Glutamatergic neuron (in vitro differentiated cells): ENCODE measurements around the gene LCNL1. TPM values are rescaled to one million over a fixed set of nuclear protein-coding genes. Genes with fewer than 3 reads are reported as not detected.

Experiments used
- DNase-seq: peaks from one replicate; pipeline ENCODE4 v3.0.0; 2022
- H3K27ac Mint-ChIP-seq: one replicate; pipeline ENCODE4 v1.8.0; 2020; ENCODE audit warnings: mild to moderate bottlenecking, mixed read lengths, inconsistent platforms; ENCODE audit not compliant: unreplicated experiment
- H3K27me3 Mint-ChIP-seq: one replicate; pipeline ENCODE4 v1.8.0; 2020; ENCODE audit warnings: mild to moderate bottlenecking, moderate library complexity, mixed read lengths, inconsistent platforms; ENCODE audit not compliant: unreplicated experiment
- H3K36me3 Mint-ChIP-seq: one replicate; pipeline ENCODE4 v1.8.0; 2020; ENCODE audit warnings: mild to moderate bottlenecking, mixed read lengths, inconsistent platforms; ENCODE audit not compliant: unreplicated experiment
- H3K4me1 Mint-ChIP-seq: one replicate; pipeline ENCODE4 v1.8.0; 2020; ENCODE audit warnings: mild to moderate bottlenecking, low read depth, mixed read lengths, inconsistent platforms; ENCODE audit not compliant: unreplicated experiment
- H3K4me3 Mint-ChIP-seq: one replicate; pipeline ENCODE4 v1.8.0; 2020; ENCODE audit warnings: mild to moderate bottlenecking, mixed read lengths, inconsistent platforms; ENCODE audit not compliant: unreplicated experiment
- H3K9me3 Mint-ChIP-seq: one replicate; pipeline ENCODE4 v1.8.0; 2020; ENCODE audit warnings: mild to moderate bottlenecking, moderate library complexity, mixed read lengths, inconsistent platforms; ENCODE audit not compliant: unreplicated experiment
- total RNA-seq: library from RNA; stranded (reverse); fragmentation: NEBNext Ultra II Directional; extraction: Animal tissue kit (Norgen Biotek cat#: 25700); gene quantifications from one replicate; pipeline ENCODE4 v1.2.1, GENCODE V29; 2021; ENCODE audit not compliant: unreplicated experiment
- TF ChIP-seq, protein P1 (sequence below): fragments of 200-600 bp; sonication (generic); IDR thresholded peaks from one replicate; pipeline ENCODE4 v1.5.0; 2021; ENCODE audit not compliant: partially characterized antibody, unreplicated experiment

The LCNL1 gene
- total RNA-seq, 1 donor from 2014 or later: not detected

GRCh38 chr9:136983167-136983566, 374 bp downstream of the LCNL1 start:
- Mint-ChIP-seq H3K27me3 (peaks cover 14% of the 10 kb centered on the region), H3K27ac (no peak overlapping the region), H3K4me1 (peaks cover 4% of the 10 kb centered on the region), H3K9me3 (peaks cover 10% of the 10 kb centered on the region), H3K4me3 (no peak overlapping the region), H3K36me3 (no peaks in the 10 kb centered on the region)
- TF ChIP-seq, protein P1, sequence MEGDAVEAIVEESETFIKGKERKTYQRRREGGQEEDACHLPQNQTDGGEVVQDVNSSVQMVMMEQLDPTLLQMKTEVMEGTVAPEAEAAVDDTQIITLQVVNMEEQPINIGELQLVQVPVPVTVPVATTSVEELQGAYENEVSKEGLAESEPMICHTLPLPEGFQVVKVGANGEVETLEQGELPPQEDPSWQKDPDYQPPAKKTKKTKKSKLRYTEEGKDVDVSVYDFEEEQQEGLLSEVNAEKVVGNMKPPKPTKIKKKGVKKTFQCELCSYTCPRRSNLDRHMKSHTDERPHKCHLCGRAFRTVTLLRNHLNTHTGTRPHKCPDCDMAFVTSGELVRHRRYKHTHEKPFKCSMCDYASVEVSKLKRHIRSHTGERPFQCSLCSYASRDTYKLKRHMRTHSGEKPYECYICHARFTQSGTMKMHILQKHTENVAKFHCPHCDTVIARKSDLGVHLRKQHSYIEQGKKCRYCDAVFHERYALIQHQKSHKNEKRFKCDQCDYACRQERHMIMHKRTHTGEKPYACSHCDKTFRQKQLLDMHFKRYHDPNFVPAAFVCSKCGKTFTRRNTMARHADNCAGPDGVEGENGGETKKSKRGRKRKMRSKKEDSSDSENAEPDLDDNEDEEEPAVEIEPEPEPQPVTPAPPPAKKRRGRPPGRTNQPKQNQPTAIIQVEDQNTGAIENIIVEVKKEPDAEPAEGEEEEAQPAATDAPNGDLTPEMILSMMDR: no peak
- DNase-seq: no peak

GRCh38 chr9:136983656-136984314, 992 bp downstream of the LCNL1 start:
- Mint-ChIP-seq H3K36me3 (no peaks in the 10 kb centered on the region), H3K4me3 (peak overlapping the region; percentile 43), H3K9me3 (peaks cover 10% of the 10 kb centered on the region), H3K27me3 (peaks cover 14% of the 10 kb centered on the region), H3K4me1 (peaks cover 4% of the 10 kb centered on the region), H3K27ac (no peak overlapping the region)
- DNase-seq: peak; percentile 51
- TF ChIP-seq, protein P1: no peak

GRCh38 chr9:136984464-136985026, 1.8 kb downstream of the LCNL1 start:
- peaks cover 4% of the 10 kb centered on the region for H3K4me1 Mint-ChIP-seq
- no peak overlapping the region for H3K27ac Mint-ChIP-seq
- peaks cover 18% of the 10 kb centered on the region for H3K27me3 Mint-ChIP-seq
- no peak overlapping the region for H3K4me3 Mint-ChIP-seq
- peaks cover 10% of the 10 kb centered on the region for H3K9me3 Mint-ChIP-seq
- TF ChIP-seq, protein P1: no peak
- peak; percentile 21 for DNase-seq
- no peaks in the 10 kb centered on the region for H3K36me3 Mint-ChIP-seq

GRCh38 chr9:136985027-136985602, 2.3 kb downstream of the LCNL1 start:
- DNase-seq: peak; percentile 24
- Mint-ChIP-seq H3K27me3 (peaks cover 18% of the 10 kb centered on the region), H3K27ac (no peak overlapping the region), H3K4me3 (no peak overlapping the region), H3K36me3 (no peaks in the 10 kb centered on the region), H3K4me1 (peaks cover 4% of the 10 kb centered on the region), H3K9me3 (peaks cover 10% of the 10 kb centered on the region)
- TF ChIP-seq, protein P1: no peak

DNA sequence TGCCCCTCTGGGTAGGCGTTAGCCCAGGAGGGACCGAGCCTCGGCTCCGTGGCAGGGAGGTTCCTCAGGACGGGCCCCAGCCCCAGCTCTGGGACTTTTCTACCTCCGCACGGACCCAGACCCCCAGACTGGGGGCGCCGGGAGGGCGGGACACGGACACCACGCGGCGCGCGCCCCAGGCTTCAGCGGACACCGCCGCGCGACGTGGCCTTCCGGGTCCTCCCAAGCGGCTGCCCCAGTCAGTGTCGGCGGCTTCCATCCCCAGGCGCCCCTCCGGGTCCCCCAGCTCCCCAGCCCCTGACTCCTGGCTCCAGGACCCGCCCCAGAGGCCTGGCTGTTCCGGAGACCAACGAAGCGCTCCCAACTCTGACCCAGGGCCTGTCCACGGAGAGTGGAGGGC, 3.1 kb downstream of the LCNL1 start:
- H3K4me1 Mint-ChIP-seq: peaks cover 5% of the 10 kb centered on the region
- no peak overlapping the region for H3K27ac Mint-ChIP-seq
- DNase-seq: peak; percentile 22
- peaks cover 23% of the 10 kb centered on the region for H3K27me3 Mint-ChIP-seq
- peaks cover 5% of the 10 kb centered on the region for H3K36me3 Mint-ChIP-seq
- no peak overlapping the region for H3K4me3 Mint-ChIP-seq
- peaks cover 11% of the 10 kb centered on the region for H3K9me3 Mint-ChIP-seq
- TF ChIP-seq, protein P1: no peak
